ENCODE results near the gene KRT35. TPM values are rescaled to one million over a fixed set of nuclear protein-coding genes. Genes with fewer than 3 reads are reported as not detected.

The KRT35 gene
- total and polyA plus RNA-seq, 2 donors (not counting 1 experiment from before 2014, with no cell fraction given), result not detected

DNA sequence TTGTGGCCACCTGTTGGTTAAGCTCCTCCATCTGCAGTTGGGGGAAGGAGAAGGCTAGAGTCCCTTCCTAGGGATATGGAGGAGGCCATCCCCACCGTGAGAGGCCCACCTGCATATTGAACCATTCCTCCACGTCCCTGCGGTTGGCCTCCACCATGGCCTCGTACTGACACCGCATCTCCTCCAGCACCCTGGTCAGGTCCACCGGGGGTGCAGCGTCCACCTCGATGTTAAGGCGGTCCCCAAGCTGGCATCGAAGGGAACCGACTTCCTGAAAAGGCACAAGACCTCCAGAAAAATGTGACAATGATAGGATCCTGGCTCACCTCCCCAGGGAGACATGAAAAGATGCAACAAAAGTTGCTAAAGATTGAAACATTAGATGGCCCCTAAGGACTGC is 16.8 kb downstream of the KRT35 start:
- Histone ChIP-seq H3K27me3 (ENCODE audit: control insufficient read depth, insufficient read depth, low read length) (peaks cover 7% of the 10 kb centered on the region), H4K20me1 (ENCODE audit: control insufficient read depth, extremely low read depth, insufficient read depth, low read length) (no peaks in the 10 kb centered on the region), H3K9me3 (ENCODE audit: control insufficient read depth, insufficient read depth, low read depth, low read length) (no peaks in the 10 kb centered on the region), H3K27ac (ENCODE audit: insufficient read depth, low read length) (no peak overlapping the region), H3K79me2 (ENCODE audit: control insufficient read depth, insufficient read depth, low read length) (no peaks in the 10 kb centered on the region), H2AFZ (ENCODE audit: low read length) (no peak overlapping the region), H3K4me2 (ENCODE audit: extremely low read depth, insufficient read depth, low read length) (no peak overlapping the region), H3K4me3 (replicated peaks in 1 of 4; ENCODE audit: control extremely low read depth in 1 of 4, insufficient read depth in 1 of 4, low read depth in 3 of 4, low read length in 4 of 4) (no peak overlapping the region), H3K9ac (ENCODE audit: insufficient read depth, low read length) (no peak overlapping the region), H3K4me1 (ENCODE audit: control insufficient read depth, extremely low read depth, insufficient read depth, low read length) (peaks cover 4% of the 10 kb centered on the region), H3K36me3 (ENCODE audit: control insufficient read depth, insufficient read depth, low read length) (no peaks in the 10 kb centered on the region)
- no peak for TF ChIP-seq EZH2 (IDR thresholded peaks at IDR 0.05; ENCODE audit: low read length, missing control alignments)
- TF ChIP-seq, protein P1, sequence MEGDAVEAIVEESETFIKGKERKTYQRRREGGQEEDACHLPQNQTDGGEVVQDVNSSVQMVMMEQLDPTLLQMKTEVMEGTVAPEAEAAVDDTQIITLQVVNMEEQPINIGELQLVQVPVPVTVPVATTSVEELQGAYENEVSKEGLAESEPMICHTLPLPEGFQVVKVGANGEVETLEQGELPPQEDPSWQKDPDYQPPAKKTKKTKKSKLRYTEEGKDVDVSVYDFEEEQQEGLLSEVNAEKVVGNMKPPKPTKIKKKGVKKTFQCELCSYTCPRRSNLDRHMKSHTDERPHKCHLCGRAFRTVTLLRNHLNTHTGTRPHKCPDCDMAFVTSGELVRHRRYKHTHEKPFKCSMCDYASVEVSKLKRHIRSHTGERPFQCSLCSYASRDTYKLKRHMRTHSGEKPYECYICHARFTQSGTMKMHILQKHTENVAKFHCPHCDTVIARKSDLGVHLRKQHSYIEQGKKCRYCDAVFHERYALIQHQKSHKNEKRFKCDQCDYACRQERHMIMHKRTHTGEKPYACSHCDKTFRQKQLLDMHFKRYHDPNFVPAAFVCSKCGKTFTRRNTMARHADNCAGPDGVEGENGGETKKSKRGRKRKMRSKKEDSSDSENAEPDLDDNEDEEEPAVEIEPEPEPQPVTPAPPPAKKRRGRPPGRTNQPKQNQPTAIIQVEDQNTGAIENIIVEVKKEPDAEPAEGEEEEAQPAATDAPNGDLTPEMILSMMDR (conservative IDR thresholded peaks at IDR 0.05 in 1 of 2, IDR thresholded peaks at IDR 0.05 in 1 of 2; ENCODE audit: low read depth in 1 of 2, low read length in 2 of 2), result no peak
- DNase-seq (ENCODE audit: low read depth in 2 of 2), result no peak

DNA sequence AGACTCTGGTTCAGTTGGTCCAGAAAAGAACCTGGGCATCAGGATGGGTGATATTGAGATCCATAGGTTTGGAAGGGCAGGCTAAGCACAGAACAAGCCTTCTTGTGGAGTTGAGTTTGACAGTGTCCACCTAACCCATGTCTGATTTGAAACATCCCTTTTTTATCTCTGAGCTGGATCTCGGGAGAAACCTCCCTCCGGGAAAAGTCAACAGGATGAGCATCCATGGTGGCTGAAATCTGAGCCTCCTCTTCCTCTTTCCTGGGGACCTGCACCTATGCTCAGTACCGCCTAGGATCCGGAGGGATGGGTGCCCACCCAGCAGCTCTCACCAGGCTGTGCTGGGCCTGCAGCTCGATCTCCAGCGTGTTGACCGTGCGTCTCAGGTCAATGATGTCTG is 17.2 kb downstream of the KRT35 start:
- no peak overlapping the region for H3K9ac ChIP-seq (ENCODE audit: insufficient read depth, low read length)
- H3K9me3 ChIP-seq (ENCODE audit: control insufficient read depth, insufficient read depth, low read depth, low read length), result no peaks in the 10 kb centered on the region
- H3K4me2 ChIP-seq (ENCODE audit: extremely low read depth, insufficient read depth, low read length), result no peak overlapping the region
- H3K27ac ChIP-seq (ENCODE audit: insufficient read depth, low read length), result no peak overlapping the region
- TF ChIP-seq, protein P1 (conservative IDR thresholded peaks at IDR 0.05 in 1 of 2, IDR thresholded peaks at IDR 0.05 in 1 of 2; ENCODE audit: low read depth in 1 of 2, low read length in 2 of 2), result no peak
- no peak for TF ChIP-seq EZH2 (IDR thresholded peaks at IDR 0.05; ENCODE audit: low read length, missing control alignments)
- no peaks in the 10 kb centered on the region for H4K20me1 ChIP-seq (ENCODE audit: control insufficient read depth, extremely low read depth, insufficient read depth, low read length)
- H3K79me2 ChIP-seq (ENCODE audit: control insufficient read depth, insufficient read depth, low read length), result no peaks in the 10 kb centered on the region
- H3K36me3 ChIP-seq (ENCODE audit: control insufficient read depth, insufficient read depth, low read length), result no peaks in the 10 kb centered on the region
- no peak overlapping the region for H2AFZ ChIP-seq (ENCODE audit: low read length)
- no peak overlapping the region for H3K4me3 ChIP-seq (replicated peaks in 1 of 4; ENCODE audit: control extremely low read depth in 1 of 4, insufficient read depth in 1 of 4, low read depth in 3 of 4, low read length in 4 of 4)
- no peak for DNase-seq (ENCODE audit: low read depth in 2 of 2)
- H3K4me1 ChIP-seq (ENCODE audit: control insufficient read depth, extremely low read depth, insufficient read depth, low read length), result peaks cover 4% of the 10 kb centered on the region
- H3K27me3 ChIP-seq (ENCODE audit: control insufficient read depth, insufficient read depth, low read length), result peaks cover 8% of the 10 kb centered on the region

DNA sequence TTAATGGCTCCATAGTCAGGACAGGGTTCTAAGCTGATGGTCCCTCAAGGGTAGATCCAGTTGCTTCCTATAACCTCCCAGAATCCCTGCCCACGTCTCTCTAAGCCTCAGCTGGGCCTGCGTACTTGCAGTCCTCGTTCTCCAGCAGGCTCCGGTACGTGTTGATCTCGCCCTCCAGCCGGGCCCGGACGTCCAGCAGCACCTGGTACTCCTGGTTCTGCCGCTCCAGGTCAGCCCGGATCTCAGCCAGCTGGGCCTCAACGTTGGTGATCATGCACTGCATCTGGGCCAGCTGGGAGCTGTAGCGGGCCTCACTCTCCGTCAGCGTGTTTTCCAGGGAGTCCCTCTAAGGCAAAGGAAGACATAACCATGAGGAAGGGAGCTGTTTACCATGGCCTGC is 18.2 kb downstream of the KRT35 start:
- no peak overlapping the region for H3K9ac ChIP-seq (ENCODE audit: insufficient read depth, low read length)
- H3K27ac ChIP-seq (ENCODE audit: insufficient read depth, low read length), result no peak overlapping the region
- H3K4me1 ChIP-seq (ENCODE audit: control insufficient read depth, extremely low read depth, insufficient read depth, low read length), result peaks cover 4% of the 10 kb centered on the region
- TF ChIP-seq, protein P1 (conservative IDR thresholded peaks at IDR 0.05 in 1 of 2, IDR thresholded peaks at IDR 0.05 in 1 of 2; ENCODE audit: low read depth in 1 of 2, low read length in 2 of 2), result no peak
- TF ChIP-seq EZH2 (IDR thresholded peaks at IDR 0.05; ENCODE audit: low read length, missing control alignments), result no peak
- DNase-seq (ENCODE audit: low read depth in 2 of 2), result no peak
- peaks cover 5% of the 10 kb centered on the region for H3K27me3 ChIP-seq (ENCODE audit: control insufficient read depth, insufficient read depth, low read length)
- no peaks in the 10 kb centered on the region for H4K20me1 ChIP-seq (ENCODE audit: control insufficient read depth, extremely low read depth, insufficient read depth, low read length)
- no peaks in the 10 kb centered on the region for H3K9me3 ChIP-seq (ENCODE audit: control insufficient read depth, insufficient read depth, low read depth, low read length)
- H3K4me2 ChIP-seq (ENCODE audit: extremely low read depth, insufficient read depth, low read length), result no peak overlapping the region
- no peak overlapping the region for H3K4me3 ChIP-seq (replicated peaks in 1 of 4; ENCODE audit: control extremely low read depth in 1 of 4, insufficient read depth in 1 of 4, low read depth in 3 of 4, low read length in 4 of 4)
- H3K36me3 ChIP-seq (ENCODE audit: control insufficient read depth, insufficient read depth, low read length), result no peaks in the 10 kb centered on the region
- H3K79me2 ChIP-seq (ENCODE audit: control insufficient read depth, insufficient read depth, low read length), result no peaks in the 10 kb centered on the region
- no peak overlapping the region for H2AFZ ChIP-seq (ENCODE audit: low read length)
